Heart right ventricle (tissue), 16 donors: ENCODE measurements around the gene COLEC12. TPM values are rescaled to one million over a fixed set of nuclear protein-coding genes. Genes with fewer than 3 reads are reported as not detected.
A peak's percentile ranks its signal among the peaks of the same experiment; 100 is the strongest.

ENCODE experiments used
- ATAC-seq, 8 donors: fragments of 200-7000 bp; cut with Tn5 transposase; one replicate each; pipeline ENCODE4 v1.9.1; 2020; ENCODE audit warnings: mild to moderate bottlenecking in 8 of 8, moderate library complexity in 8 of 8, moderate number of reproducible peaks in 1 of 8
- DNase-seq, 2 donors: peaks; one replicate each; pipeline ENCODE4 v3.0.0-alpha.2; 2020
- H3K27ac ChIP-seq, 10 donors: fragments of 200-600 bp; sonication (generic) in 2 of 10; one replicate each; pipeline versions ENCODE4 v1.5.0 to v1.8.0; 2020 to 2022; ENCODE audit warnings: mild to moderate bottlenecking in 3 of 10
- H3K27me3 ChIP-seq, 7 donors: fragments of 200-600 bp; one replicate each; pipeline ENCODE4 v1.8.0; 2021 to 2022; ENCODE audit warnings: mild to moderate bottlenecking in 2 of 7
- H3K36me3 ChIP-seq, 9 donors: fragments of 200-600 bp; sonication (generic) in 1 of 9; one replicate each; pipeline versions ENCODE4 v1.5.0 to v1.8.0; 2020 to 2022; ENCODE audit warnings: mild to moderate bottlenecking in 2 of 9
- H3K4me1 ChIP-seq, 9 donors: fragments of 200-600 bp; sonication (generic) in 1 of 9; one replicate each; pipeline versions ENCODE4 v1.5.0 to v1.8.0; 2020 to 2022; ENCODE audit warnings: mild to moderate bottlenecking in 4 of 9
- H3K4me3 ChIP-seq, 10 donors: fragments of 200-600 bp; sonication (generic) in 2 of 10; one replicate each; pipeline versions ENCODE4 v1.5.0 to v1.8.0; 2020 to 2022; ENCODE audit warnings: mild to moderate bottlenecking in 7 of 10, moderate library complexity in 2 of 10
- H3K9me3 ChIP-seq, 11 donors: fragments of 200-600 bp in 10 of 11; sonication (generic) in 2 of 11; one replicate each; pipeline versions ENCODE4 v1.5.0 to v1.8.0; 2013 to 2022; ENCODE audit warnings: mild to moderate bottlenecking in 2 of 11, control low read depth in 1 of 11, moderate library complexity in 1 of 11
- CTCF ChIP-seq, 9 donors: fragments of 200-600 bp; sonication (generic) in 2 of 9; IDR thresholded peaks; one replicate each; pipeline versions ENCODE4 v1.5.0 to v1.8.0; 2021 to 2022; ENCODE audit warnings: antibody characterized with exemption in 9 of 9, mild to moderate bottlenecking in 5 of 9, moderate library complexity in 1 of 9
- WGBS, 2 donors: extraction: QIAGEN DNeasy Blood & Tissue Kit; methylation state at CpG; one replicate each; pipeline ENCODE4 v1.1.7; 2013; ENCODE audit warnings: inconsistent platforms in 1 of 2; 5-methylcytosine and 5-hydroxymethylcytosine counted together
- intact Hi-C, 10 donors: fragments of 100-400 bp; cut with DNase I; formaldehyde crosslinking; loops; one replicate each; pipeline versions ENCODE4 v1.11.1 to v1.14.2; 2022
- polyA plus RNA-seq, 2 donors: library from polyadenylated mRNA; stranded (reverse); fragments of 200-250 nt; gene quantifications; one replicate each; pipeline ENCODE4 v1.2.3, GENCODE V29; 2013
- total RNA-seq, 10 donors: library from RNA; stranded (reverse); fragmentation: NEBNext Ultra II Directional in 3 of 10; extraction: Animal tissue kit (Norgen Biotek cat#: 25700) in 3 of 10; gene quantifications; one replicate each; pipeline versions ENCODE4 v1.2.1 to v1.2.4, GENCODE V29; 2021 to 2023
- donor health status: Arrhythmogenic right ventricular cardiomyopathy.
- donor health status: ischemic (EF 13 %, LVEDD 7.1; RV severe dilation, severe dysfunction).
- donor health status: healthy with polysubstance abuse.
- donor health status: DM: no; HTN: yes; CAD: no.
- donor health status: DM: no; HTN: no; CAD: no.
- donor health status: ischemic (EF 25% LVEDD 6.9; RV normal size, moderate dysfunction).
- donor health status: ischemic (EF 25% LVEDD 5.7; RV mildly dilated, moderate dysfunction).
- donor health status: healthy.
- donor health status: DM: yes; HTN: yes; CAD: no.
- donor health status: Ischemic cardiomyopathy.
- donor health status: ischemic (EF 35%, LVEDD 5.7; RV mildly dilated, moderate dysfunction).
- donor health status: nonischemic (EF 11% LVEDD 7.7; RV severe dilation, severe dysfunction).
- donor health status: DM: yes; HTN: yes; CAD: no.
- donor health status: PGD.
- donor health status: ischemic (EF 29% LVEDD 5.4; RV normal size, mild dysfunction).
- donor health status: nonischemic (EF 23%, LVEDD 6.1; RV moderate dilation, normal function).

The COLEC12 gene
- total and polyA plus RNA-seq, 12 donors = 2.8 to 15.4 (median 6.2) TPM

DNA sequence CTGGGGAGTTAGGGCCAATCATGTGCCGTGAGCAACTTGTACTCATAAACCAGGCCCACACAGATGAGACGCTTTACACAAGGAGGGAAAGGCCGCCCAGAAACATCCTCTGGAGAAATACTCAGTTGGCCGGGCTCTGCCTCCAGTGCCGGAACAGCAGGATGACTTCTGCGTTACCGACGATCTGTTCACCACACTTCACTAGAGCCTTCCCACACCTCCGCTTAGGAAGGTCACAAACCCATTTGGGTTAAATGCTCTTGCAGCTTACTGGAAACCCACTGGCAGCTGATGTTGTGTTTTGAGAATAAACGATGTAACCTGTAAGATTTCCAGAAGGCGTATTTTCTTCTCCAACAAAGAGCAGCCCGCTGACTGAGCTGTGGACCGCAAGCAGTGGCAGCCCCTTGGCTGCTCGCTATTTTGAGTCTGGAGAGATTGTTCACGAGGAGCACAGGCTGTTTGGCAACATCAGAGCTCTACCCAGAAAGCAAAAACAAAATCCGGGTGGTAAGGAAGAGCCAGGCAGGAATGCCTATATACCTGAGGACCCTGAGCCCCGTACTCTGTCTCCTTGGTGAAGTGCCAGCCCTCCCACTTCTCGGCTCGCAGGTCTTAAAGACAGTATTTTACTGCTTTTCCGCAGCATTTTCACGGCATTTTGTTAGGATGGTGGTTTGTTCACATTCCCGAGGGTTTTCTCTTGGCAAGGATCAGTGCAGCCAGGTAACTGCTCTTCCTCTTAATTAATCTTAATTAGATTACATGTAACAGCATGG, 44.0 kb downstream of the COLEC12 start:
- no peak for TF ChIP-seq CTCF (IDR thresholded peaks at IDR 0.05)

DNA sequence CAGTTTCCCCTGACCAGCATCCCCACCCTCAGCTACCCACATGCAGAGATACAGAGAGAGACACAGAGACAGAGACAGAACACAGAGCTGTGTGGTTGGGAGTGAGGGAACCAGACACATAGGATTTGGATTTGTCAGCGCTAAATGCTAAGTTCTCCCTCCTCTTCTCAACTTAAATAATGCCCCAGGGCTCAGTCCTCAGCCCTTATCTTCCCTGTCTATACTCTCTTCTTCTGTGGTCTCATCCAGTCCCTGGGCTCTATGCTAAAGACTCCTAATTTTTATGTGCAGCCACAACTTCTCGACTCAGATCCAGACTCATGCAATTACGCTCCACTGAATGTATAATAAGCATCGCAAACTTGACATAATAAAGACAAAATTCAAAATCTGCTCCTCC, 47.1 kb downstream of the COLEC12 start:
- H3K9me3 ChIP-seq = peaks cover 0 to 29% (median 16%) of the 10 kb centered on the region in 11 donors
- TF ChIP-seq CTCF (IDR thresholded peaks at IDR 0.05) = no peak
- H3K36me3 ChIP-seq = no peaks in the 10 kb centered on the region
- peak overlapping the region in 2 of 10 donors; percentile 9 to 52 for H3K27ac ChIP-seq
- no peak for ATAC-seq
- H3K4me3 ChIP-seq = no peak overlapping the region
- intact Hi-C loops = loop anchor here in 1 of 10 donors (10.0 kb wide), 1 partner anchor 79 kb away; no protein-coding TSS in a partner anchor
- WGBS, 2 donors = 94 to 95% methylated on average over 4 of the region's 4 CpGs
- H3K27me3 ChIP-seq = peaks cover 0 to 10% (median 0%) of the 10 kb centered on the region in 7 donors
- DNase-seq = no peak
- peaks cover 2 to 51% (median 27%) of the 10 kb centered on the region in 9 donors for H3K4me1 ChIP-seq

More for the DNA sequence above, 44.0 kb downstream of the COLEC12 start:
- Histone ChIP-seq H3K27me3 (peaks cover 0 to 10% (median 0%) of the 10 kb centered on the region in 7 donors), H3K4me3 (peak overlapping the region in 8 of 10 donors; percentile 0 to 35 (median 26)), H3K36me3 (no peaks in the 10 kb centered on the region), H3K9me3 (peaks cover 0 to 14% (median 6%) of the 10 kb centered on the region in 11 donors), H3K27ac (peak overlapping the region; percentile 64 to 82 (median 70)), H3K4me1 (peaks cover 2 to 65% (median 28%) of the 10 kb centered on the region in 9 donors)
- 32 to 36% methylated on average over 22 of the region's 22 CpGs for WGBS, 2 donors
- ATAC-seq (peak; percentile 71 to 89 (median 81)), DNase-seq (peak; percentile 37 to 51)
- intact Hi-C loops = loop anchor here in 2 of 10 donors (5.0 to 10.0 kb wide), 2 partner anchors 44 to 82 kb away; no protein-coding TSS in a partner anchor

GRCh38 chr18:452816-453215, 47.7 kb downstream of the COLEC12 start:
- Histone ChIP-seq H3K27ac (peak overlapping the region in 3 of 10 donors; percentile 28 to 52 (median 31)), H3K4me3 (no peak overlapping the region), H3K27me3 (peaks cover 0 to 10% (median 0%) of the 10 kb centered on the region in 7 donors), H3K9me3 (peaks cover 0 to 29% (median 16%) of the 10 kb centered on the region in 11 donors), H3K36me3 (no peaks in the 10 kb centered on the region), H3K4me1 (peaks cover 2 to 46% (median 25%) of the 10 kb centered on the region in 9 donors)
- intact Hi-C loops = loop anchor here in 1 of 10 donors (10.0 kb wide), 1 partner anchor 78 kb away; no protein-coding TSS in a partner anchor
- DNase-seq = no peak
- no peak for TF ChIP-seq CTCF (IDR thresholded peaks at IDR 0.05)
- ATAC-seq = no peak
- WGBS, 2 donors = 33 to 54% methylated on average over 1 of the region's 1 CpG

DNA sequence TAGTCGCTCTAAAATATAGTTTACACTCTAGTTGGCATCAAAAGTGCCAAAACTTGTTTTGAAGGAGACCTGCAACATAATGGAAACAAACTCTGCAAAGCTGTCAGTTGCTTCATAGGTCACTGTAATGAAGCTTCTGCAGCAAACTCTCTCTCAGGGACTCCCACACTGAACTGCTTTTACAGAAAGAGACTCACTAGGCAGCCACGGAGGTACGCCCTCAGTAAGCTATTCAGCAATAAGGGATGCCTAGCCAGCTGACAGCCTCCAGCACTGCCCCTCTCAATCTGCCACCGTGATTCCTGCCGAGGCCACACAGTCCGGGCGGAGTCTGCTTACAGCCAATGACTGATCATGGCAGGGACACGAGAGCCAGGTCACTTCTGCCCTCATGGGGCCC, 51.1 kb downstream of the COLEC12 start:
- H3K9me3 ChIP-seq = peaks cover 0 to 29% (median 16%) of the 10 kb centered on the region in 11 donors
- ATAC-seq (peak in 6 of 8 donors; percentile 36 to 80 (median 53)), DNase-seq (no peak)
- H3K4me1 ChIP-seq = peaks cover 0 to 37% (median 11%) of the 10 kb centered on the region in 9 donors
- H3K36me3 ChIP-seq = no peaks in the 10 kb centered on the region
- H3K27ac ChIP-seq = peak overlapping the region in 3 of 10 donors; percentile 4 to 31 (median 7)
- TF ChIP-seq CTCF (IDR thresholded peaks at IDR 0.05) = no peak
- intact Hi-C loops = no loop called here
- H3K27me3 ChIP-seq = no peaks in the 10 kb centered on the region
- H3K4me3 ChIP-seq = no peak overlapping the region
- 36 to 42% methylated on average over 8 of the region's 8 CpGs for WGBS, 2 donors
